Trophoblast cell (in vitro differentiated cells and primary cell): ENCODE results near the gene ZNF248.
"Not testable (repeated sequence)": the region's sequence is repeated elsewhere in the genome, so short reads cannot be mapped to it uniquely, and the experiment has no call there.

ENCODE experiments used
- DNase-seq, 2 donors: peaks; one replicate each; pipeline ENCODE4 v3.0.0-alpha.2; 2016
- H2AFZ ChIP-seq: 2 replicates; pipeline ENCODE4 v1.6.1; 2013; ENCODE audit warnings: low read length, moderate library complexity, mild to moderate bottlenecking; ENCODE audit not compliant: insufficient read depth, poor library complexity
- H2AK5ac ChIP-seq: 2 replicates; pipeline ENCODE4 v1.6.1; 2013; ENCODE audit warnings: mild to moderate bottlenecking, low read length
- H2BK120ac ChIP-seq: 2 replicates; pipeline ENCODE4 v1.6.1; 2013; ENCODE audit warnings: low read length, mild to moderate bottlenecking, moderate library complexity; ENCODE audit not compliant: insufficient read depth, poor library complexity
- H2BK12ac ChIP-seq: 2 replicates; pipeline ENCODE4 v1.6.1; 2013; ENCODE audit warnings: mild to moderate bottlenecking, low read length, moderate library complexity
- H2BK5ac ChIP-seq: 2 replicates; pipeline ENCODE4 v1.6.1; 2013; ENCODE audit warnings: low read length, low read depth, moderate library complexity, mild to moderate bottlenecking; ENCODE audit not compliant: poor library complexity
- H3K14ac ChIP-seq: 2 replicates; pipeline ENCODE4 v1.6.1; 2013; ENCODE audit warnings: mild to moderate bottlenecking, low read length
- H3K18ac ChIP-seq: 2 replicates; pipeline ENCODE4 v1.6.1; 2013; ENCODE audit warnings: mild to moderate bottlenecking, low read length
- H3K23ac ChIP-seq: 2 replicates; pipeline ENCODE4 v1.6.1; 2013; ENCODE audit warnings: low read length
- H3K27ac ChIP-seq: 2 replicates; pipeline ENCODE4 v1.5.1; 2013; ENCODE audit warnings: low read depth, mild to moderate bottlenecking, inconsistent platforms, low read length, moderate library complexity
- H3K27me3 ChIP-seq: 2 replicates; pipeline ENCODE4 v1.6.1; 2013; ENCODE audit warnings: inconsistent platforms, mild to moderate bottlenecking, low read length, moderate library complexity; ENCODE audit not compliant: insufficient read depth
- H3K36me3 ChIP-seq, 2 experiments: 1 replicate in 1 of 2; 2 replicates in 1 of 2; pipeline ENCODE4 v1.6.1; 2013; ENCODE audit warnings: low read length in 2 of 2, mild to moderate bottlenecking in 2 of 2, moderate library complexity in 1 of 2; ENCODE audit not compliant: insufficient read depth in 2 of 2, control insufficient read depth in 1 of 2
- H3K4ac ChIP-seq: 2 replicates; pipeline ENCODE4 v1.6.1; 2013; ENCODE audit warnings: low read depth, mild to moderate bottlenecking, low read length, moderate library complexity
- H3K4me1 ChIP-seq, 2 experiments: 1 replicate in 1 of 2; 2 replicates in 1 of 2; pipeline ENCODE4 v1.6.1; 2013; ENCODE audit warnings: low read length in 2 of 2, mild to moderate bottlenecking in 2 of 2, moderate library complexity in 1 of 2; ENCODE audit not compliant: insufficient read depth in 2 of 2, control insufficient read depth in 1 of 2
- H3K4me2 ChIP-seq: 2 replicates; pipeline ENCODE4 v1.6.1; 2013; ENCODE audit warnings: inconsistent platforms, mild to moderate bottlenecking, low read length, moderate library complexity
- H3K4me3 ChIP-seq: 2 replicates; pipeline ENCODE4 v1.5.1; 2013; ENCODE audit warnings: mild to moderate bottlenecking, low read depth, low read length, inconsistent platforms
- H3K79me1 ChIP-seq: one replicate; pipeline ENCODE4 v1.6.1; 2013; ENCODE audit warnings: low read length
- H3K79me2 ChIP-seq: 2 replicates; pipeline ENCODE4 v1.6.1; 2013; ENCODE audit warnings: low read length, mild to moderate bottlenecking; ENCODE audit not compliant: control insufficient read depth, insufficient read depth, poor library complexity
- H3K9ac ChIP-seq: 2 replicates; pipeline ENCODE4 v1.6.1; 2013; ENCODE audit warnings: mild to moderate bottlenecking, low read length
- H3K9me3 ChIP-seq: 2 replicates; pipeline ENCODE4 v1.6.1; 2013; ENCODE audit warnings: low read depth, mild to moderate bottlenecking, control low read depth, inconsistent platforms, low read length; ENCODE audit not compliant: insufficient read depth
- H4K12ac ChIP-seq: 2 replicates; pipeline ENCODE4 v1.6.1; 2013; ENCODE audit warnings: low read depth, mild to moderate bottlenecking, low read length, moderate library complexity
- H4K8ac ChIP-seq: 2 replicates; pipeline ENCODE4 v1.6.1; 2013; ENCODE audit warnings: low read depth, mild to moderate bottlenecking, low read length, moderate library complexity
- H4K91ac ChIP-seq: one replicate; pipeline ENCODE4 v1.6.1; 2013; ENCODE audit warnings: low read depth, mild to moderate bottlenecking, low read length, moderate library complexity
- WGBS: extraction: QIAGEN DNeasy Blood & Tissue Kit; methylation state at CpG from one replicate; pipeline ENCODE4 v1.1.7; 2013; ENCODE audit warnings: missing lambda C conversion rate; ENCODE audit not compliant: insufficient read length, insufficient coverage; ENCODE audit errors: extremely low coverage; 5-methylcytosine and 5-hydroxymethylcytosine counted together

Gene ZNF248

GRCh38 chr10:37741831-37742230 lies 115.6 kb downstream of the ZNF248 start:
- no peak overlapping the region for H3K9ac ChIP-seq
- DNase-seq: no peak
- H3K27me3 ChIP-seq: no peaks in the 10 kb centered on the region
- no peaks in the 10 kb centered on the region for H3K36me3 ChIP-seq
- H2AFZ ChIP-seq: no peak overlapping the region
- H3K9me3 ChIP-seq: peaks cover 46% of the 10 kb centered on the region
- H3K79me2 ChIP-seq: no peaks in the 10 kb centered on the region
- no peak overlapping the region for H4K12ac ChIP-seq
- no peak overlapping the region for H2BK12ac ChIP-seq
- no peak overlapping the region for H3K18ac ChIP-seq
- no peak overlapping the region for H3K14ac ChIP-seq
- H3K79me1 ChIP-seq: no peaks in the 10 kb centered on the region
- H3K4ac ChIP-seq: no peak overlapping the region
- no CpG with 5 or more reads among the region's 5 CpGs for WGBS
- H2AK5ac ChIP-seq: no peak overlapping the region
- no peaks in the 10 kb centered on the region for H3K4me1 ChIP-seq
- no peak overlapping the region for H2BK5ac ChIP-seq
- no peak overlapping the region for H3K4me2 ChIP-seq
- H3K4me3 ChIP-seq: no peak overlapping the region
- no peak overlapping the region for H3K27ac ChIP-seq
- no peak overlapping the region for H4K91ac ChIP-seq
- no peak overlapping the region for H4K8ac ChIP-seq
- H2BK120ac ChIP-seq: no peak overlapping the region
- no peak overlapping the region for H3K23ac ChIP-seq

- Histone ChIP-seq H3K4ac (no peak overlapping the region), H4K91ac (no peak overlapping the region), H3K79me1 (no peaks in the 10 kb centered on the region), H3K14ac (no peak overlapping the region), H2BK120ac (no peak overlapping the region), H3K27me3 (no peaks in the 10 kb centered on the region), H3K36me3 (no peaks in the 10 kb centered on the region), H3K23ac (no peak overlapping the region), H3K27ac (no peak overlapping the region), H3K4me3 (no peak overlapping the region), H3K18ac (no peak overlapping the region), H3K4me1 (no peaks in the 10 kb centered on the region), H3K9ac (no peak overlapping the region), H4K8ac (no peak overlapping the region), H3K9me3 (peaks cover 51% of the 10 kb centered on the region), H2BK12ac (no peak overlapping the region), H2BK5ac (no peak overlapping the region), H3K79me2 (no peaks in the 10 kb centered on the region), H2AK5ac (no peak overlapping the region), H3K4me2 (no peak overlapping the region), H2AFZ (no peak overlapping the region), H4K12ac (no peak overlapping the region)
- DNase-seq: no peak
- no CpG with 5 or more reads among the region's 3 CpGs for WGBS
These were observed 118.2 kb downstream of the ZNF248 start for GRCh38 chr10:37739181-37739580.

GRCh38 chr10:37738241-37738640 lies 119.2 kb downstream of the ZNF248 start:
- H3K27me3 ChIP-seq, H3K4ac ChIP-seq, H3K14ac ChIP-seq, H4K8ac ChIP-seq, H2BK5ac ChIP-seq, H3K18ac ChIP-seq, H3K79me2 ChIP-seq, H2AK5ac ChIP-seq, H3K4me1 ChIP-seq, H2BK120ac ChIP-seq, H4K12ac ChIP-seq, H3K23ac ChIP-seq, H3K4me3 ChIP-seq, H3K27ac ChIP-seq, H2AFZ ChIP-seq, H2BK12ac ChIP-seq, H3K79me1 ChIP-seq, H3K9ac ChIP-seq, H3K36me3 ChIP-seq, H4K91ac ChIP-seq, H3K4me2 ChIP-seq, DNase-seq: not testable (repeated sequence)
- H3K9me3 ChIP-seq: peaks cover 51% of the 10 kb centered on the region
- WGBS: no CpG with 5 or more reads among the region's 16 CpGs

GRCh38 chr10:37737336-37737735 lies 120.1 kb downstream of the ZNF248 start:
- H3K4me3 ChIP-seq: no peak overlapping the region
- no peak overlapping the region for H3K23ac ChIP-seq
- H4K12ac ChIP-seq: no peak overlapping the region
- no peaks in the 10 kb centered on the region for H3K79me2 ChIP-seq
- no peaks in the 10 kb centered on the region for H3K79me1 ChIP-seq
- no peak overlapping the region for H3K14ac ChIP-seq
- no peak overlapping the region for H3K9ac ChIP-seq
- no peak overlapping the region for H2AFZ ChIP-seq
- no peak overlapping the region for H3K4me2 ChIP-seq
- no peak overlapping the region for H3K4ac ChIP-seq
- no peaks in the 10 kb centered on the region for H3K27me3 ChIP-seq
- no peak for DNase-seq
- H3K36me3 ChIP-seq: no peaks in the 10 kb centered on the region
- H2BK120ac ChIP-seq: no peak overlapping the region
- no peaks in the 10 kb centered on the region for H3K4me1 ChIP-seq
- peaks cover 51% of the 10 kb centered on the region for H3K9me3 ChIP-seq
- no peak overlapping the region for H2AK5ac ChIP-seq
- WGBS: no CpG with 5 or more reads among the region's 15 CpGs
- no peak overlapping the region for H3K27ac ChIP-seq
- no peak overlapping the region for H3K18ac ChIP-seq
- H2BK12ac ChIP-seq: no peak overlapping the region
- H4K91ac ChIP-seq: no peak overlapping the region
- H4K8ac ChIP-seq: no peak overlapping the region
- H2BK5ac ChIP-seq: no peak overlapping the region
